ENCODE measurements around the gene RLN1.

GRCh38 chr9:5388026-5388819 lies 48.5 kb upstream of the RLN1 start:
- no peak for TF ChIP-seq MAX (CRISPR knock-in tag; IDR thresholded peaks at IDR 0.05)
- TF ChIP-seq CTCF (IDR thresholded peaks at IDR 0.05): no peak
- no peak for TF ChIP-seq FOXJ3 (CRISPR knock-in tag; IDR thresholded peaks at IDR 0.05; ENCODE audit: borderline replicate concordance)
- TF ChIP-seq IRF1 (CRISPR knock-in tag; IDR thresholded peaks at IDR 0.05): no peak
- no peak for TF ChIP-seq ZNF512 (CRISPR knock-in tag; IDR thresholded peaks at IDR 0.05; ENCODE audit: borderline replicate concordance)
- TF ChIP-seq E2F1 (CRISPR knock-in tag; IDR thresholded peaks at IDR 0.05): no peak
- TF ChIP-seq GABPB1 (CRISPR knock-in tag; IDR thresholded peaks at IDR 0.05): no peak
- TF ChIP-seq TCF7 (CRISPR knock-in tag; IDR thresholded peaks at IDR 0.05; ENCODE audit: low read depth): no peak
- no peak for TF ChIP-seq PRRX2 (CRISPR knock-in tag; IDR thresholded peaks at IDR 0.05)
- no peak for TF ChIP-seq RELA (CRISPR knock-in tag; IDR thresholded peaks at IDR 0.05; ENCODE audit: borderline replicate concordance)
- no peak for TF ChIP-seq MXD4 (CRISPR knock-in tag; IDR thresholded peaks at IDR 0.05; ENCODE audit: borderline replicate concordance)
- TF ChIP-seq TEAD1 (CRISPR knock-in tag; IDR thresholded peaks at IDR 0.05): no peak
- no peak for TF ChIP-seq NR2C2 (CRISPR knock-in tag; IDR thresholded peaks at IDR 0.05)

All from WTC11 (cell line).